ENCODE data around the gene ARRDC3. TPM values are rescaled to one million over a fixed set of nuclear protein-coding genes. Genes with fewer than 3 reads are reported as not detected.

The ARRDC3 gene
- total and polyA plus RNA-seq, 10 of the 15 experiments (the other 5 are each of a cell fraction or from before 2014, with no cell fraction given), result 2.3 to 14.0 (median 8.6) TPM

DNA sequence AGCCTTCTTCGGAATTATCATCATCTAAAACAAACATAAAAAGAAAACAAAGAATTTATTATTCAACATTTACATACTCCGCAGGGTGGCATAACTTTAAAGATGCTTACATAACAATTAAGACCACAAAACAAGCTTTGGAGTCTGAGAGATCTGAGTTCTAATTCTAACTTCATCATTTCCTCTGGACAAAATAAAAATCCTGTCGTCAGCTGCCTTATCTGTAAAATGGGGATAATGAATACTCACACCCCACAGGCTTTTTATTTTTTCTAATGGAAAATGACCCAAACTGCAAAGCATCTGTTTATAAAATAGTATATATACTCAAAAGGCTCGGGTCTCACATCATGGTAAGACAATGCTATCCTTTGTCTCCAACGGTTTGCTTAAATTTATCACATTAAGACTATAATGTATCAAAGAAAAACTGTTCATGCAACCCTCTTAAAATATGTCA is 4.3 kb downstream of the ARRDC3 start:
- Histone ChIP-seq H3K27me3 (replicated peaks in 1 of 2; ENCODE audit: control insufficient read depth in 2 of 2, insufficient read depth in 2 of 2, low read length in 1 of 2) (no peaks in the 10 kb centered on the region), H2AFZ (ENCODE audit: control insufficient read depth, low read depth, low read length) (no peak overlapping the region), H3K27ac (ENCODE audit: control insufficient read depth, insufficient read depth) (peak overlapping the region; percentile 100; the same call in 1 of the 2 replicates), H4K20me1 (ENCODE audit: control insufficient read depth, insufficient read depth) (no peaks in the 10 kb centered on the region), H3K4me1 (ENCODE audit: control insufficient read depth, insufficient read depth, low read length) (no peaks in the 10 kb centered on the region), H3K79me2 (ENCODE audit: control insufficient read depth, insufficient read depth, low read length) (peaks cover 46% of the 10 kb centered on the region), H3K36me3 (ENCODE audit: control insufficient read depth in 2 of 2, insufficient read depth in 2 of 2, low read length in 1 of 2) (peaks cover 0 to 10% of the 10 kb centered on the region in 2 experiments; a peak in 2 of 4 replicates), H3K4me3 (peak overlapping the region; percentile 12; the same call in 1 of the 2 replicates), H3K4me2 (ENCODE audit: control insufficient read depth, insufficient read depth) (peak overlapping the region; percentile 74; the same call in 1 of the 2 replicates), H3K9ac (ENCODE audit: control insufficient read depth, insufficient read depth, low read length) (peak overlapping the region; percentile 100), H3K9me3 (replicated peaks; ENCODE audit: control insufficient read depth, insufficient read depth, low read length) (no peaks in the 10 kb centered on the region)
- DNase-seq (ENCODE audit: low read depth, low spot score), result no peak
- ChIA-PET SMC1A (ENCODE audit: uncharacterized antibody, unreplicated experiment) (interaction anchor here (1.0 to 1.3 kb wide), 7 partner anchors 8 to 190 kb away, joined by 3 to 8 read pairs (median 5); no protein-coding TSS in a partner anchor), RAD21 (ENCODE audit: unreplicated experiment) (interaction anchor here (1.3 to 1.7 kb wide), 3 partner anchors 40 to 151 kb away, joined by 3 to 7 read pairs (median 7); no protein-coding TSS in a partner anchor), POLR2A (interaction anchor here (1.0 to 1.8 kb wide), 2 partner anchors 9 to 99 kb away, joined by 4 to 10 read pairs; no protein-coding TSS in a partner anchor), CTCF (interaction anchor here (1.0 to 1.7 kb wide), 7 partner anchors 9 to 513 kb away, joined by 3 to 13 read pairs (median 4); no protein-coding TSS in a partner anchor)
- no TSS peak for BruUV-seq (replicated peaks)
- TF ChIP-seq SREBF1 (IDR thresholded peaks at IDR 0.05; ENCODE audit: low read length) (no peak), HDAC6 (IDR thresholded peaks at IDR 0.05; ENCODE audit: unreplicated experiment) (no peak), PML (IDR thresholded peaks at IDR 0.05; ENCODE audit: low read length) (no peak), GATAD2B (conservative IDR thresholded peaks at IDR 0.05; ENCODE audit: low read depth) (no peak)
- TF ChIP-seq, protein P1, sequence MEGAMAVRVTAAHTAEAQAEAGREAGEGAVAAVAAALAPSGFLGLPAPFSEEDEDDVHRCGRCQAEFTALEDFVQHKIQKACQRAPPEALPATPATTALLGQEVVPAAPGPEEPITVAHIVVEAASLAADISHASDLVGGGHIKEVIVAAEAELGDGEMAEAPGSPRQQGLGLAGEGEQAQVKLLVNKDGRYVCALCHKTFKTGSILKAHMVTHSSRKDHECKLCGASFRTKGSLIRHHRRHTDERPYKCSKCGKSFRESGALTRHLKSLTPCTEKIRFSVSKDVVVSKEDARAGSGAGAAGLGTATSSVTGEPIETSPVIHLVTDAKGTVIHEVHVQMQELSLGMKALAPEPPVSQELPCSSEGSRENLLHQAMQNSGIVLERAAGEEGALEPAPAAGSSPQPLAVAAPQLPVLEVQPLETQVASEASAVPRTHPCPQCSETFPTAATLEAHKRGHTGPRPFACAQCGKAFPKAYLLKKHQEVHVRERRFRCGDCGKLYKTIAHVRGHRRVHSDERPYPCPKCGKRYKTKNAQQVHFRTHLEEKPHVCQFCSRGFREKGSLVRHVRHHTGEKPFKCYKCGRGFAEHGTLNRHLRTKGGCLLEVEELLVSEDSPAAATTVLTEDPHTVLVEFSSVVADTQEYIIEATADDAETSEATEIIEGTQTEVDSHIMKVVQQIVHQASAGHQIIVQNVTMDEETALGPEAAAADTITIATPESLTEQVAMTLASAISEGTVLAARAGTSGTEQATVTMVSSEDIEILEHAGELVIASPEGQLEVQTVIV (IDR thresholded peaks at IDR 0.05; ENCODE audit: borderline replicate concordance, partially characterized antibody), result no peak
- FAIRE-seq, result no peak
- intact Hi-C loops (cut with micrococcal nuclease; ENCODE audit: unreplicated experiment) (no loop called here), in situ Hi-C loops (cut with MboI) (no loop called here)
- WGBS (ENCODE audit: insufficient coverage, insufficient replicate concordance, low lambda C conversion rate, missing lambda C conversion rate), result 61% methylated on average over 5 of the region's 5 CpGs
- no peak for ATAC-seq
